Activated CD4-positive, alpha-beta T cell treated with anti-CD3 and anti-CD28 coated beads, Interleukin-10, Interleukin-2, amounts not matched to agents 100 ng/mL and 50 ng/mL, durations not matched to agents 16 hours and 8 hours (primary cell): Measurements from ENCODE around the gene CAPZA1.
"Not testable (repeated sequence)": the region's sequence is repeated elsewhere in the genome, so short reads cannot be mapped to it uniquely, and the experiment has no call there.

Experiments used
- DNase-seq: peaks from one replicate; pipeline ENCODE4 v3.0.0-alpha.2; 2020

Gene CAPZA1

DNA sequence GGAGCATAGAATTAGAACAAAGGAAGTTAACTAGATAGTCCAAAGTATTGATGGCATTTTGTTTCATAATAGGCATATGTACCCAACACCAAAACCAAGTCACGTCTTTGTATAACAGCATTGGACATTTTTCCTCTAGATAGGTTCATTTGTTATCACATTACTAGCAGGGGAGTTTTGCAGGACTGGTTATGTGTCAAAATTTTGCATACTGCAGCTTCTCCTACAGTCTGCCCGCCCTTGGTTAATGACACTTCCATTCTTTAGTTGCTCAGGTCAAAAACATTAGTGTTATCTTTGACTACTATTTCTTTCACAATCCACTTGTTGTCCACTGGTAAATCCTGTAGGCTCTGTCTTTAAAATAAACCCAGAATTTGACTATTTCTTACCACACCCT is 8.9 kb downstream of the CAPZA1 start:
- DNase-seq: no peak

DNA sequence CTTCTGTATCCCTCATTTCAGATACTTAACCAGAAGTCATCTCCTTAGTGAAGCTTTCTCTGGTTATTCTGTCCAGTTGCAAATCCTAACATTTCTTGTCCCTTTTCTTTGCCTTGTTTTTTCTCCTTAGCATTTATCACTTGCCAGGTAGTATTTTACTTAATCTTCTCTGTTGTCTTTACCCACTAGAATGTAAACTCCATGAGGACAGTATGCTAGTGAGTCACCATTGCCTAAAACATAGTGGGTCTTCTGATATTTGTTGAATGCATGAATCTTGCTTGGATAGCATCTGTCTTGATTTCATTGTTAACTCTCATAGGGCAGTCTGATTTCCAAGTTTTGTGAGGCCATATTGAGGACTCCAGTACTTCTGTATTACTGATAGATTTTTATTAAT is 9.6 kb downstream of the CAPZA1 start:
- DNase-seq: no peak

DNA sequence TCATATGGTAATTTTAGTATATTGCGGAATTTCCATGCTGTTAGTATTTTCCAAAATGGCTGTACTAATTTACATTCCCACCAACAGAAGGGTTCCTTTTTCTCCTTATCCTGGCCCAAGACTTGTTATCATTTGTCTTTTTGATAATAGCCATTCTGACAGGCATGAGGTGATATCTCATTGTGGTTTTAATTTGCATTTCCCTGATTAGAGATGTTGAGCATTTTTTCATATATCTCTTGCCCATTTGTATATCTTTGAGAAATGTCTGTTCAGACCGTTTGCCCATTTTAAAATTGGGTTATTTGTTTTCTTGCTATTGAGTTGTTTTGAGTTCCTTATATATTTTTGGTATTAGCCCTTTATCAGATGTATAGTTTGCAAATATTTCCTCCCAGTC is 14.0 kb downstream of the CAPZA1 start:
- DNase-seq: no peak

DNA sequence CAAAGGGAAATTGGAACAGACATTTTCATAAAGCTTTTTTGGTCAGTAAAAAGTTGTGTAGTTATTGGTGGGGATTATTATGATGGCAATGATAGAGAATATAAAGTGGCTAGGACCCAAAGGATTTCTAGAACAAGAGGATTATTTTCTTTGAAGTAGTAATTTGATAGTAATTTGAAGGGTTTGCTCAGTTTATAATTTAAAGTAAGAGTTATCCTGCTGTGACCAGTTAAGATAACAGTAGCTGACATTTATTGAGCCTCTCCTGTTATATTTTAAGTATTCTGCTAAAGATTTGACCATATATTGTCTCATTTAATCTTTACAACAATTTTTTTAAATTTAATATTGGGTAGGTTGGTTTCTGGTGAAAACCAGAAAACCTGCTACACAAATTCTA is 14.7 kb downstream of the CAPZA1 start:
- DNase-seq: no peak

DNA sequence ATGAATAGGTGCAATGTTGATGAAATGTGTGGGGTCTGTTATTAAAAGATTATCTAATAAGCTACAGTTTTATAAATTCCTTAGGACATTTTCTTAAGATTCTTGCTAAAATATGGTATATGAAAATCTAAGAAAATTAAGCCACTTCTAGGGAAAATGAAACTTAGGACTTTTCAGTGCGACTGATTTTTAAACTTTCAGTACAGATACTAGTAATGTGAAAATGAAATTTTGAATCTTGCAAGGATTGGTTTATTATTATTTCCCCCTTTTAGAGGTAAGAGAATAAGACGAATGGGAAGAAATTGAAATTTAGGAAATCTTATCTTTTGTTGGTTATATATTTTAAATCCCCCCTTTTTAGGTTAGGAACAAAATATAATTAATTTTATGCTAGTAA is 16.4 kb downstream of the CAPZA1 start:
- no peak for DNase-seq

DNA sequence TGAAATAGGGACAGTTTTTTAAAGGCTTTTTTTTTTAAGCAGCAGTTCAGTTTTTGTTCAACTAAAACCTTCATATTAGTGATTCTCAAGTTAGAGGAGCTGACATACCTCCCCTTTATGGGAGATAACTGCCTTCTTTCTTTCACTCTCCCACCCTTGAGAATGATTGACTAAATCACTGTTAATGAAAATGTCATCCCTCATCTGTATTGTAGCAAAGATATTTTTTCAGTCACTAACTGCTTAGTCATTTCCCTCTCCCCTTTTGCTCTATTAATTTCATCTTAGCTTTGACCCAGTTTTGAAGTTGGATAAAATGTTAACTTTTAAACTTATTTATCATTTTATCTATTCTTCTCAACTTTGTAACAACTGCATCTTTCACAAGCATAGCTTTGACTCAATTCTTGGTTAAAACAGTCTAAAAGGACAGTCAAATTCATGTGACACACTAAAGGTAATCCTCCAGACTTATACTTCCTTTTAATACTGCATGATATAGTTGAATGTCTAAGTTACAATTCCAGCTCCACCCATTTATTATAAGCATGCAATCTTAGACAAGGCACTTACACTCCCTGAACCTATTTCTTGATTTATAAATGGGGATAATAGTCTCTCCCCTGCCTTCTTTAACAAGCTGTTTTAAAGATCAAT is 17.1 kb downstream of the CAPZA1 start:
- DNase-seq: peak; percentile 29

DNA sequence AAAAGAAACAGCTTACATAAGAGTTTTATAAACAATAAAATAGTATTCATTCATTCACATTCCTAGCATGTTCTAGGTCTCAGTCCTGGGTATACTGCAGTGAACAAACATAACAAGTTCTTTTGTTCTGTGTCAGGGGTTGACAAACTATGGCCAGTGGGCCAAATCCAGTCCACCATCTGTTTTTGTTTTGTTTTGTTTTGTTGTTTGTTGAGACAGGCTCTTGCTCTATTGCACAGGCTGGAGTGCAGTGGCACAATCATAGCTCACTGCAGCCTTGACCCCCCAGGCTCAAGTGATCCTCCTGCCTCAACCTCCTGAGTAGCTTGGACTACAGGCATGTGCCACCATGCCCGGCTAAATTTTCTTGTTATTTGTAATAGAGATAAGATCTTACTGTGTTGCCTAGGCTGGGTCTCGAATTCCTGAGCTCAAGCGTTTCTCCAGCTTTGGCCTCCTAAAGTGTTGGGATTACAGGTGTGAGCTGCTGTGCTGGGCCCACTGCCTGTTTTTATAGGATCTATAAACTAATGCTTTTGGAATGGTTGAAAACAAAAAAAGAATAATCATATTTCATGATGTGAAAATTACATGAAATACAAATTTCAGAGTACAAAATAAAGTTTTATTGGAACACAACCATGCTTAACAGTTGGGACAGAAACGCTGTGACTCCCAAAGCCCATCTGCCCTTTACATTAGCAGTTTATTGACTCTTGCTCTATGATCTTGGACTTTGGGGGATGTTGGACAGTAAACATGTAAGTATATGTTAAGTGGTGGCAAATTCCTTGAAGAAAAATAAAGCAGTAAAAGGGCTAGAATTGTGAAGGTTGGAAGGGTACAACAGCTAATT is 17.9 kb downstream of the CAPZA1 start:
- no peak for DNase-seq

DNA sequence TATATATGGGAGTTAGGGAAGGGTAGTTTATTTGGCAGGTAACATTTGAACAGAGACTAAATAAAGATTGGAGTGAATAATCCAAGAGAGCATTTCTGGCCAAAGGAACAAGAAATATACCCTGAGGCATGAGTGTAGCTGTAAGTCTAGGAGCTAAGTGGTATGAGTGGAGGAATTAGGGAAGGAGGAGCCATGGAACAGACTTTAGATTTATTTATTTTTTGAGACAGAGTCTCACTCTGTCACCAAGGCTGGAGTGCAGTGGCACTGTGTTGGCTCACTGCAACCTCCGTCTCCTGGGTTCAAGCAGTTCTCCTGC is 18.4 kb downstream of the CAPZA1 start:
- DNase-seq: no peak

DNA sequence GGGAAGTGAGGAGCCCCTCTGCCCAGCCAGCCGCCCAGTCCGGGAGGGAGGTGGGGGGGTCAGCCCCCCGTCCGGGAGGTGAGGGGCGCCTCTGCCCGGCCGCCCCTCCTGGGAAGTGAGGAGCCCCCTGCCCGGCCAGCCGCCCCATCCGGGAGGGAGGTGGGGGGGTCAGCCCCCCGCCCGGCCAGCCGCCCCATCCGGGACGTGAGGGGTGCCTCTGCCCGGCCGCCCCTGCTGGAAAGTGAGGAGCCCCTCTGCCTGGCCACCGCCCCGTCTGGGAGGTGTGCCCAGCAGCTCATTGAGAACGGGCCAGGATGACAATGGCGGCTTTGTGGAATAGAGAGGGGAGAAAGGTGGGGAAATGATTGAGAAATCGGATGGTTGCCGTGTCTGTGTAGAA is 20.8 kb downstream of the CAPZA1 start:
- DNase-seq: not testable (repeated sequence)

DNA sequence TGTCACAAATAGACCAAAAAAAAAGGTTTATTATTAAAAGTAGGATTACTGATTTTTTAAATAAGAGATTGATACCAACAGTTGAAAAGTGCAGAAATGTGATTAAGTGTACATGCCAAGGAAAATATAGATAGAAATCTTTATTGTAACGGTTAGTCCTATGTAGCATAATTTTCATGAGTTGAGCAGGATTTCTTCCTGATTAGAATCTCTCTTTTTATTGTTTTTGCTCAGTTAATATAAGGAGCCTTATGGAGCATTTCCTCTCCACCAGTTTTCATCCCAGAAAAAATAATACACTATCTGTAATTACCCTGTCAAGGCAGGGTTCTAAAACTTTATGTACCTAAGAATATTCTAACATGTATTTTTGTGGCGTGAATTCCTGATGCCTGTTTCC is 23.4 kb downstream of the CAPZA1 start:
- DNase-seq: no peak

DNA sequence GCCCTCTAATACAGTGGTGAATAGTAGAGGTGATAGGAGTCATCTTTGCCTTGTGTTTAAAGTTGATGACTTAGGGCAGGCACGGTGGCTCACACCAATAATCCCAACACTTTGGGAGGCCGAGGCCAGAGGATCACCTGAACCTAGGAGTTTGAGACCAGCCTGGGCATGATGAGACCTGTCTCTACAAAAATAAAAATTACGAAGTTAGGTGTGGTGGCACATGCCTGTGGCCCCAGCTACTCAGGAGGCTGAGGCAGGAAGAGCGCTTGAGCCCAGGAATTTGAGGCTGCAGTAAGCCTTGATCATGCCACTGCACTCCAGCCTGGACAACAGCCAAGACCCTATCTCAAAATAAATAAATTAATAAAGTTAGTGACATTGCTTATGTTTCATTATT is 26.6 kb downstream of the CAPZA1 start:
- no peak for DNase-seq

DNA sequence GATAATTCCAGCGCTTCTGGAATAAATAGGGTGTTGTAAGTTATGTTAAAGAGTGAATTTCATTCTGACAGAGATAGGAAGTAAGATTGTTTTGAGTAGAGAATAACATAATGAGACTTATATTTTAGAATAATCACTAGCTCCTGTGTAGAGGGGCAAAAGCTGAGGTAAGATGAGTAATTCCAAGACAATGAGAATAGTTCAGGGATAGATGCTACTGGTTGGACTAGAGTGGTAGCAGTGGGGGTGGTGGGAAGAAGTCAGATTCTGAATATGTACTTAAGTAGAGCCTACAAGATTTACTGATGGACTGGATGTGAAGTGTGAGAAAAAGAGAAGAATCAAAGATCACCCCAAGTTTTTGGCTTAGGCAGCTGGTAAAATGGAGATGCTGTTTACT is 31.6 kb downstream of the CAPZA1 start:
- peak; percentile 11 for DNase-seq

DNA sequence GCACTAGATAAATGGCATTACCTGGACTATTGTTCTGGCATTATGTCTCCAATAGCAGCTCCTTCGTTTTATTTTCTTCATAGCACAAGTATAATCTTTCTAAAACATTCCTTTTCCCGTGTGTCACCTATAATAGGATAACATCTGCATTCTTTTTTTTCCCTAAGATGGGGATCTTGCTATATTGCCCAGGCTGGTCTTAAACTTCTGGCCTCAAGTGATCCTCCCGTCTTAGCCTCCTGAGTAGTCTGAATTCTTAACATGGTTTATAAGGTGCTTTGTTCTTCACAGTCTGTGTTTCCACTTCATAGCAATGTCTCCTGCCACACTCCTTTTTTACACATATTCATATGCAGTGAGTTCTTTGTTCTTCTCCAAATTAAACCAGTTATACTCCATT is 46.2 kb downstream of the CAPZA1 start:
- DNase-seq: no peak

DNA sequence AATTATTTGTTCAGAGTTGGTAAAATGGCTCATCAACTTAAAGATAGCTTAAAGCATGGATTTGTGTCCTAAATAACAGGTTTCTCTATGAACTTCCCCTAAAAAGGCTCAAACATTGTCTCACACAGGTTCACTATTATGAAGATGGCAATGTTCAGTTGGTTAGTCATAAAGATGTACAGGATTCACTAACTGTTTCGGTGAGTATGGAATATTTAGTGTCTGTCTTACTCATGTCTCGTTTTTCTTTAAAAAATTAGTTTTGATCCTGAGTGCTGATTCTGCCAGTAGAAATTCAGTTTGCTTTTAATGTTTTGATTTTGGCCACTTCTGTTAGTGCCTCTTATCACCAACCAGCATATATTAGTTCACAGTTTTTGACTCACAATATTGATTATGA is 47.3 kb downstream of the CAPZA1 start:
- peak; percentile 64 for DNase-seq

DNA sequence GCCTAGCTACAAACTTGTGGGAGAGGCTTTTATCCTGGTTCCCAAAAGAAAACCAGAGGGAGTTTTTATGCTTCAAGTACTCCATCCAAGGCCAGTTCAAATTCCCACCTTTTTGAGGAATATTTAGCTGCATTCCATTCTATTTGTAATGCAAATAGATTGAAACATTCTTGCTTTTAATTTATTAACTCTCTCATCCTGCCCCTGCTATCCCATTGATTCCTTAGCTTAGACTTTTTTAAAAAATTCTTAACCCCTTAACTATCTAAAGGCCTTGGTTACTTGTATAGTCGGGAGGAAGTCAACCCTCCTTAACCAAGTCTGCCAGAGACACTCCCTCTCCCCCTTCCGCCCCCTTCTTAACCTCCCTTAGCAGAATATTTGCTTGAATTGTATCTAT is 52.4 kb downstream of the CAPZA1 start:
- no peak for DNase-seq

DNA sequence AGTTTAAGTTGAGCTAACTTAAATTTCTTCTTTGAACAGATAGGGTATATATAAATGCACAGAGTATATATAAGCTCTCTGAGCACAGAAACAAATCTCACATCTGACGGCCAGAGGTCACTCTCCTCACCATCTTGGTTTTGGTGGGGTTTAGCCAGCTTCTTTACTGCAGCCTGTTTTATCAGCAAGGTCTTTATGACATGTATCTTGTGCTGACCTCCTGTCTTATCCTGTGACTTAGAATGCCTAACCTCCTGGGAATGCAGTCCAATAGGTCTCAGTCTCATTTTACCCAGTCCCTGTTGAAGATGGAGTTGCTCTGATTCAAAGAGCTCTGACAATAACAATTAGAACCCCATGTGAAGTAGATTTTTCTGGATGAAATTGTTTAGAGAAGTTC is 53.2 kb downstream of the CAPZA1 start:
- no peak for DNase-seq

DNA sequence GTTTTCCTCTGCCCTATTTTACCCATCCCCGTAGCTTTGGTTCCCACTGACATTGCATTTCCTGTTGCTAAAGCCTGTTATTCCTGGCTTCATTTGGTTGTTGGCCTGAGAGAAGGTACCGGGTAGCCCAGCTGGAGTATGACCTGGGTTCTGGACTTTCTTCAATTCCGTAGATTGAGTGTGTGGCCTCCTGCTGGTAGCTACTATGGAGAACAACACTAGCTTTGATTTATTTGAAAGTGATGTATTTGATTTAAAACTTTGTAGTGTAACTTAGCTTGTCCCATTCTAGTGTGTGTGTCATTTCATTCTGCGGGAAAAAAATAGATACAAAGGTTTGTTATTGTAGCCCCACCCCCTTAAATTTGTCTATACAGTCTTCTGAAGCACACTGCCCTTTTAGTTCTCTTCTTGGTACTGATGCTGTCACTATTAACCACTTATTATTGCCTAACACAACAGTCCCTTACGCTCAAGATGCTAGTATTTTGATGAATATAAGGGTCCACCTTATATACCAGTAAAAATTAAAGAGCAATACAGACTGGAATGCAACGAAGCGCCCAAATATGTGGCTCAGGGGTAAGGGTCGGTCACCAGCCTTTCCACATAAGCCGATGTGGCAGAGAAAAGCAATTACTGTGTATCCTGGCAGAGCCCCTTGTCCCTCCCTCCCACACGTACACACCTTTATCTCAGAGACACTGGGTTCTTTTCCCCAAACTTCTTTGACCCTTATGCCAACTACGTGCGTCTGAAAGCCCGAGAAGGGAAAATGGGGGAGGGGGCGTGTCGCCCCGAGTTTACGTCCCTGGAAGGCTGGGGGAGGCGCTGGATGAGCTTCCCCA is 54.2 kb downstream of the CAPZA1 start:
- DNase-seq: peak; percentile 16

DNA sequence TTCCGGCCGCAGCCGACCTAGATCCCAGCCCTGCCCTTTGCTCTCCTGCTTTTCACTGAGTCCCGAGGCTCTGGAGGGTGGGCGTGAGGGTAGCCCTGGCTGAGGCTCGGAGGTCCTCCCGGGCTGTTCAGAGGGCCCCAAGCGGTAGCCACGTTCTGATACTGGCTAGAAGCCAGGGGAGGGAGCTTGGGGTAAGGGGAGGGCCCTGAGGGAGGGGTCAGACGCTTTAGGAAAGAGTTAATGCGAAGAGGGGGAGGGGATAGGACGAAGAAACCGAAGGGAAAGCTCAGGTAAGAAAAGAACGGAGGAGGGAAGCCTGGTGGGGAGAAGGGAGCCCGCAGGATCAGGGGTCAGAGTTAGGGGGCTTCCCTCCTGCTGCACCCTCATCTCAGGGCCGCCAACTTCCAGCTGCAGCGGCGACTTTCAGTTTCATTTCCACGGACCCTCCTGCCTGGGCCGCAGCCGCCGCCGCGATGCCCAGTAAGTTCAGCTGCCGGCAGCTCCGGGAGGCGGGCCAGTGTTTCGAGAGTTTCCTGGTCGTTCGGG is 54.9 kb downstream of the CAPZA1 start, which contains the start of gene MOV10:
MOV10 (plus strand) TSS at position 220 of the 546 bp plus-strand sequence; CDS start at position 474, 254 bp downstream.
- DNase-seq: peak; percentile 70

DNA sequence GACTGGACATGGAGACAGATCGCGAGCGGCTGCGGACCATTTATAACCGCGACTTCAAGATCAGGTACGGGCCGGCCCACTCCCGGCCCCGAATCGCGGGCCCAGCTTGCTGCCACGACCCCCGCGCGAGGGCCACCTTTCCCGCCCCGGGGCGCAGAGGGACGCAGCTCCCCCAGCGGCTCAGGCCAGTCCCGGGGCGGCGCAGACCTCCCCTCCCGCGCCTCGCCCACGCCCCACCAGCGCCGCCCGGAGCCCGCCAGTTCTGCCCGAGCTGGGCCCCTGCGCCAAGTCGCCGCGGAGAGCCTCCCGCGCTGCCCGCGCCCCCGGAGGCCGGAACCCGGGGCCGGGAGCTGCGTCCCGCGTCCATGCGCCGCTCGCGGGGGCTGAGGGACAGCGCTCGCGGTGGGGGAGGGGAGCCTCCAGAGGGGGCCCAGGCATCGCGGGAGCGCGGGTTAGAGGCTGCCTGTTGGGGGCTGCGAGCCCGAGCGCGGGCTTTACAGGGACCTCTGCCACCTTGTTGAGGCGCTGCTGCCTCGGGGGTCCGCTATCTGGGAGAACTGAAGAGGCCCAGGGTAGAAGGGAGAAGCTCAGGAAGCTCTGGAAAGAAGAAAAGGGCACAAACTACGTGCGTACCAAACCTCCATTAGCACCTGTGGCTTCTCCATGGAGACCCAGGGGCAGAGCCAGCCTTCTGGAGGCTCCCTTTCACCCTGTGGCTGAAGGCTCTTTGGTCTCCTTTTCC is 55.5 kb downstream of the CAPZA1 start:
- DNase-seq: peak; percentile 27

DNA sequence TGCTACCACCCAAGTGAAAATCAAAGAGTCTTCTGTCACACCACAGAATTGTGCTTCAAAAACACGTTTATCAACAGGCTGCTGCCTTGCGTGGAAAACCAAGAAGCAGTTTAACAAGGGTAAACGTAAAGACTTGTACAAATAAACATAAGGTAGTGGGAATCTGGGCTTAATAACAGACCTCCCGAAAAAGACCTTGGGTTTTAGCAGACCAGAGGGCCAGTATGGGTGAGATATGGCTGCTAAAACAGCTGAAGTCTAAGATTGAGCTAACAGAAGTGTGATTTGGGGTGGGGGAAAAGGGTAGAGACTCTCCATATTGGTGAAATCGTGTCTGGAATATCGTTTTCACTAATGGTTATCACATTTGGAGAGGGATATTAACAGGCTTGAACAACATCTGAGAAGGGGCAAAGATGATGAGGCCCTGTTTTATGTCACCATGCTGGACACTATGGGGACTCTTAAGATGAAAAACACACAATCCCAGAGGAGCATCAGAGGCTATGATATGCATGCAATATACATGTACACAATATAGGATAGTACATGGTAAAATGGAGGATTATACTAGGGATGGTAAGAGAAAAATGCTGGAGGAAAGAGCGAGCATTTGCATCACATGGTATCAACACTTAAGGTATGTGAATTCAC is 56.2 kb downstream of the CAPZA1 start:
- DNase-seq: no peak

DNA sequence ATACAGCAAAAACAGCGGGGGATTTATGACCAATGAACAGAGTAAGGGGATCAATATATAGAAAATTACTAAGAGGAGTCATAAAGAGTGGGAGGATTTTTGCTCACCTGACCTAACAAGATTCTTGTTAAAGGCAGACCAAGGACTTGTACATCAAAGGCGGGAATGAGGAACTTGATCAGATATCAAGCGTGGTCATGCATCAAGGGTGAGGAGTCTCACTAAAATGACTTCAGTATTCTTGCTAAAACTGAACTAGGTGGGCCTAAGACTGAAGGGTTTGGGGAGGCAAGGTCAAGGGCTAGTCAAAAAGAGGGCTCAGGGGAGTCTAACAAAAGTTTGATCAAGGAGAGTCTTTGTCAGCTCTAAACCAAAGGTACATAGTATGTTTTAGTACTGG is 56.9 kb downstream of the CAPZA1 start:
- DNase-seq: no peak

DNA sequence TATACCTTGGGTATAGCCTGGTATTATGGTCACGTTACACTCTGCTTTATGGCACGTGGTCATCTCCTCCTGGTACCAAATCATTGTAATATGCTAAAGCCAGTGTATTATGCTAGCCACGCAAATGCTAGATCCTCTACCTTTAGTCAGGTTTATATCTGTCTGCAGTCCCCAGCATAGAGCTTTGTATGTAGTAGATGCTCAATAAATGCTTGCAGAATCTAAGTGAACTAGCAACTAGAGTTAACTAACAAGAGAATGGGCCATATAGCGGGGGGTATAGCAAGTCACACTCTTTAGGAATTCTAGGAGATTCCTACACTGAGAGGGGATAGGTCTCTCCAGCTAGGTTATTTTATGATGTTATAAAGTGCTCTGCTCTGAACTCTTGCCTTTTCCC is 57.9 kb downstream of the CAPZA1 start:
- DNase-seq: no peak
